Activated T-helper 9 cell treated with anti-CD3 and anti-CD28 coated beads, Interleukin-2, amount 50 U/mL, for 16 hours (primary cell): ENCODE data around the gene GJB2.
"Not testable (repeated sequence)": the region's sequence is repeated elsewhere in the genome, so short reads cannot be mapped to it uniquely, and the experiment has no call there.

Experiments
- DNase-seq: peaks from one replicate; pipeline ENCODE4 v3.0.0-alpha.2; 2020; ENCODE audit warnings: low read depth

GJB2 gene

DNA sequence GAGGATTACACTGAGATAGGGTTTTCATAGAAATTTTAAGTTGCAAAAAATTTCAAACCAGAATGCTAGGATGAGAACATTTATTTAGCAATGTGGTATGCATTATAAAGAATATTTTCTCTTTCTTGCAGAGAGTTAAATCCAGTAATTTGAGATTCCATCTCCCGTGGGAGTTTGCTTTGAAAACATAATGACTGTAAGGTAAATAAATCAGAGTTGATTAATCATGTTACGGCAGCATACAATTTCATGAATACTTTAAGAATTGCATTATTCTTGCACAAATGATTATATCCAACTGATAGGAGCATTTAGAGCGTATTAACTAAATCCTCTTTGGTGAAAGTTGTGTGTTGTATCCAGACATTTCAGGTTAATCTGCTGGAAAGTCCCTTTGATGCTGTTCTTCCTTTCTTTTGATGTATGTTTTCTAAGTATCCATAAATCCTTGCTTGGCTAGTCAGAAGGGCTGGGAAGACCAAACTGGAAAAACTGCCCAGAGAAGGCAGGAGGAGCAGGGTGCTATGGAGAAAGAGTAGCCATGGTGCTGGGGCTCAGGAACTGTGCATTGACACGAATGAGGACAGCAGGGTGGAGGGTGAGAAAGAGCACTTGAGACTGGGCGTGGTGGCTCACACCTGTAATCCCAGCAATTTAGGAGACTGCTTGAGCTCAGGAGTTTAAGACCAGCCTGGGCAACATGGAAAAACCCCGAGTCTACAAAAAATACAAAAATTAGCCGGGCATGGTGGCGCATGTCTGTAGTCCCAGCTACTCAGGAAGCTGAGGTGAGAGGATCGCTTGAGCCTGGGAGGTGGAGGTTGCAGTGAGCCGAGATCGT is 27.1 kb downstream of the GJB2 start:
- no peak for DNase-seq

GRCh38 chr13:20161951-20162300 is 30.8 kb downstream of the GJB2 start:
- DNase-seq = no peak

DNA sequence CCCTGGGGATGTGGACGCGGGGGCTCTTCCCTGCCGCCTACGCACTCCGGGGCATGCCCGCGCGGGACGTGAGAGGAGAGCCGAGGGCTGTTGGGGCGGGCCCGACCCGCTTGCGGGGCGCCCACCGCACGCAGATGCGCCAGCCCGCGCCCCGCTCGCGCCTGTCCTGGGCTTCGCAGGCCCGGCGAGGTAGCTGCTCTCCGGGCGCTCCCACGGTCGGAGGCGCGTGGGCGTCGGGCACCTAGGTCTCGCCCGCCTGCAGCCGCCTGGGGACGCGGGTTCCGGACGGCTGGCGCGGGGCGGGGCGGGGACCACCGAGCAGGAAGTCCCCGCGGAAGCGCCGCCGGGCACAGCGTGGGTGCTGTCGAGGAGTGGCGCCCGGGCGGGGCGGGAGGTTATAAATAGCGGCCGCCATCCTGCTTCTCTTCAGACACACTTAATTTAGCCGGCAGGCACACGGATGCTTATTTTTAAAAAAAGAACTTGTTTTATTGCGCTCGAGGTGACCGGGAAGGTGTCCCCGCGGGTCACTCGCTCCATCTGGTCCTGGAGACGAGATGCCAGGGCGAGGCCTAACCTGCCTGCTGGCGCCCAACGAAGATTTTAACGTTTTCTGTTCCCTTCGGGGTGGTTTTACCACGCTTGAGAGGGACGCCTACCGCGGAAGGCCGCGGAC is 31.3 kb downstream of the GJB2 start:
- peak; percentile 24 for DNase-seq

DNA sequence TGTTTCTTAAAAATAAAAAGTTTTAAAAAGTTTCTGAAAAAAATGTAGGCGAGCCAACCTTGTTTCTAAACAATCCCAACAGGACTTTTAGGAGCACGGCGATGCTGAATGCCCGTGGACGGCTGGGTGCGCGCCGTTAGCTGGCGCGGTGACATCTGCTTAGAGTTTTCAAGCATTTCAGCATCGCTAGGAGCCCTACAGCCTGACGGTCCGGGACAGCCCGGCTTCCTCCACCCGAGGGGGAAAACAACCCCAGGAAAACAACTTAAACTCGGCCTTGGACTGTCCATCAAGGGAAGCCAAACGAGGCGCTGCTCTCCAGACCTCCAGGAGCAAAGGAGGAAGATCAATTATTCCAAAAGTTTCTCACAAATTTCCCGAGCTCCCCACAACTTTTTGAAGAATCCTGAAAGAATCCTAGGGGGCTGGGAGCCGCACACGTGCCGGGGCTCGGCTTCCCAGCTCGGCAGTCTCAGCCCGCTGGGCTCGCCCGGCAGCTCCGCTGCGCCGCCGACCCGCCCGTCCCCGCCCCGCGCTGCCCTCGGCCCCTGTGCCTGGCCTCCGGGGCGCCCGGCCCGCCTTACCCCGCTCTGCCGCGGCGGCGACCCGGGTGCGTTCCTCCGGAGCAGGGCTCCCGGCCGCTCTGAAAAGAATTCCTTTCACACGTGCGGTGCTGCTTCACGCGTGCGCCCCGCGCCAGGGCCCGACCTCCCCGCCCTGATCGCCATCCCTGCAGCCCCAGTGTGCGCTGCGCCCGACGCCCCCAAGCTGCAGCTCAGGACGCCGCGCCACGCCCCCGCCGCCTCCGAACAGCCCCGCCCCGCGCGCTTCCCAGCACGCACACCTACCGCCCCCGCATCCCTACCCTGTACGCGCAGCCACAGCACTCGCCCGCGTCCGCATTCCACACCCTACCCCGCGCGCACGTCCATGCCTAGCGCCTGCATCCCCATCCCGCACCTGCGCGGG is 32.1 kb downstream of the GJB2 start, which contains the start of gene GJA3:
Gene GJA3 (minus strand): TSS at position 747 of the 969 bp plus-strand sequence. CDS start 17,764 bp downstream, outside the sequence.
- peak; percentile 34 for DNase-seq

DNA sequence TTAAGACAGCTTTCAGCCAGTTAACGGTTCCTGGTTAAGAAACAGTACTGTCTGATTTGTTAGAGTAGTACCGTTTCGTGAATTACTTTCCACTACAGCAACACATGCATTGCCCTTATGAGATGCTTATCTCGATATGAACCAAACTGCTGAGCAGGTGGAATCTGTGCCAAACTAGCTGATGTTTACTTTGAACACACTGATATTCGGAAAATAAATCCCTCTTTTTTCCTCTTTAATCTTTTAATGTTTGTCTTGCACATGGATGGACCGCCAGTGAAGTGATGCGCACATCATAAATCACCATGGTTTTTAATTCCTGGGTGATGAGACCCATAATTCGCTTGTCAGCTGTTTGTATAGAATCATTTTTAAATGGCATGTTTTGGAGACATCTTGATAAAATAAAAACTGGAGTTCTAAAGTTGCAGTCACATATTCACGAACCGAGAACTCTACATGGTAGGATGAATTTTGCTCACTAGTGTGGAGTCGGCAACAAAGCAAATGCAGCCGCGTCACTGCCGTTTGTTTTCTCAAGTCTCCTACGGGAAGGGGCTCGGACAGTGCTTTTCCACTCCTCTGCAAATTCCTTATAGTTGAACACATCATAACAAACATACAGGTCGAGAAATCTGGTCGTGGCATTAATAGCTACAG is 33.0 kb downstream of the GJB2 start:
- DNase-seq = no peak

GRCh38 chr13:20157151-20157796 is 35.5 kb downstream of the GJB2 start:
- no peak for DNase-seq

DNA sequence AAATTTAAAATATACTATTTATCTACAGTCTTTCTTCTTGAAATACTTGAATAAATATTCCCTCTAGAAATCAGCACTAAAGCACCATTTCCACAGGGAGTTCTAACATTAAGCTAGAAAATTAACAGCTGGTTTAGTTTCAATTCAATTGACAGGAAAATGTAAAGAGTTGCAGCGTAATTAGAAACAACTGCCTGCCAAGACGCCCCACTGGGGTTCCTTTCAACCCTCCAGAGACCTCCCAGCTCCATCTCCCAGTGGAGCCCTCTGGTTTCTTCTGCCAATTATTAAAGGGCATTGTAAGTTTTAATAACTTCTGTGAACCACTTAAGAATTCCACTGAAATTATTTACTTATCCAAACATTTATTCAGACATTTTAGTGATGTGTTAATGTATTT is 36.0 kb downstream of the GJB2 start:
- no peak for DNase-seq

GRCh38 chr13:20153290-20153689 is 39.4 kb downstream of the GJB2 start:
- not testable (repeated sequence) for DNase-seq

DNA sequence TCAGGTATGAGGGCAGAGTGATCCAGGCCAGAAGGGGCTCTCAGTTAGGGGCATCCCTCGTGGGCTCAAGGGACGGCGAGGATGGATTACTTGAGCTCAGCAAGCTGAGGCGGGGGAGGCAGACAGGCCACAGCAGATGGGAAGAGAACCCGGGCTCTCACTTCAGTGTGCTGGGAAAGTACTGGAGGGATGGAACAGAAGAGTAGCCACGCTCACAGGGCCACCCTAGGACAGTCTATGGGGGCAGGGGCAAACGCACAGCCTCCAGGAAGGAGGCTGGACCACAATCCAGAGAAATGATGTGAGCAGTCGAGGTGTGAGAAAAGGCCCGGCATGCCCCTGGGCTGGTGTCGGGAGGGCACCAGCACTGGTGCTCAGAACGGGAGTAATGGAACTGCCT is 41.1 kb downstream of the GJB2 start:
- no peak for DNase-seq

DNA sequence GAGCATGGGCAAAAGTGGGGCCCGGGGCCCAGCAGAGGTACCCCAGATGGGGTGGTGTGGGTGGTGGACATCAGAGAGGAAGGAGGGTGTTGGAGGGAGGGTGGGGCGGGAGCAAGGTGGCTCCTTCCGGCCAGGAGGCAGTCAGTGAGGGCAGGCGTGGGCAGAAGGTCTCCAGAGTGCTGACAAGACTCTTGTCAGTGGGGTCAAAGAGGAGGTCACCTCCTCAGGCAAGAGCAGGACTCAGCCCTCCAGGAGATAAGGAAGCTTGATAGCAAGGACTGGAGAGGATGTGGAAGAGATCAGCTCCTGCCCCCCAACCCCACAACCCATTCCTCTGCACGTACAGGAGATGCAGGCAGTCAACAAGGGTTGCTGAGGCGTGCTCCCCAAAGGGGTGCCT is 41.7 kb downstream of the GJB2 start:
- no peak for DNase-seq

GRCh38 chr13:20150561-20150960 is 42.2 kb downstream of the GJB2 start:
- no peak for DNase-seq

- no peak for DNase-seq
Measured at GRCh38 chr13:20149762-20150161, 43.0 kb downstream of the GJB2 start.

- no peak for DNase-seq
Measured at GRCh38 chr13:20148501-20149183, 44.1 kb downstream of the GJB2 start.

- DNase-seq = no peak
Measured at GRCh38 chr13:20146381-20146780, 46.4 kb downstream of the GJB2 start.

DNA sequence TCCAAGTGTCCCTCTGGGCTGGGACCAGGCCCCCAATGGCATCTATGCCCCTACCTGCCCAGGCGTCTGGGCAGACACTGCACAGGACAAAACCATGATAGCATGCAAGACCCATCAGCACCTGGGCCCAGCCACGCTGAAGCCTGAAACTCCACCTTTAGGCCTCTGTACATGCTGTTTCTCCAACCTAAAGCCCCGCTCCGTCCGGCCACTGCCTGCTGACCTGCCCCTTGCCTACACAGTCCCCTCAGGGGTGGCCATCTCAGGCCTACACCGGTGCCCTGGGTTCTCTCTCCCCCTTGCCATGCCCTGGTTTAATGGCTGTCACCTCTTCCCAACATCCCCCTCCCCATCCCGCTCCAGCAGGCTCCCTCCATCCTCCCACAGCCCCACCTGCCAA is 47.2 kb downstream of the GJB2 start:
- DNase-seq = no peak

DNA sequence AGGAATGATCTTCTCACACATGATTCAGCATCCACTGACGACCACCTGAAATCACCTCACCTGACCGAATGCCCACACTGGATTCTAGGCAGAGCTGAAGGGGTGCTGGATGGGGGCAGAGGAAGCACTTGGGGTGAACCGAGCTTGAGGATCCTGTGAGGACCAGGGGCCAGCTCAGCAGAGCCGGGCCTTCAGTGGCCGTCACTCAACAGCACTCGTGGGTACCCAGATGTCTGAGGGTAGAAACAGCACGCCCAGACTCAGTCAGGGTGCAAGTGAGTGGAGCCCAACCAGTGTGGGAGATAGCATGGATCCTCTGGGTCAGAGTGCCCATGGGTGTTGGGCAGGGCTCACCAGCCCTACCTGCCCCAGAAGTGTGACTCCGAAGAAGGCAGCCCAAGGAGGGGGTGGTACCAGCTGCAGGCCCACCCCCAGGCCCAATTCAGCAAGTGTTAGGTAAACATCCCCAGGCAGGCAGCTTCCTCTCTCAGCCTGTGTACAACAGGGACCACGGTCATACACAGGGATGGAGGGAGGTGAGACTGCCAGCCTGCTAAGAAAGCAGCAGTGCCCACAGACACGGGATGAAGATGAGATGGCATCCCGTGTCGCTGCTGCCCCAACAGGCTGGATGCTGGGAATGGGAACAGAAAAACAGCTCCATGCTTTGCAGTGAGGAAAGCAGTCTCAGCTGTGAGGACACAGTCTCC is 48.4 kb downstream of the GJB2 start:
- DNase-seq = no peak

DNA sequence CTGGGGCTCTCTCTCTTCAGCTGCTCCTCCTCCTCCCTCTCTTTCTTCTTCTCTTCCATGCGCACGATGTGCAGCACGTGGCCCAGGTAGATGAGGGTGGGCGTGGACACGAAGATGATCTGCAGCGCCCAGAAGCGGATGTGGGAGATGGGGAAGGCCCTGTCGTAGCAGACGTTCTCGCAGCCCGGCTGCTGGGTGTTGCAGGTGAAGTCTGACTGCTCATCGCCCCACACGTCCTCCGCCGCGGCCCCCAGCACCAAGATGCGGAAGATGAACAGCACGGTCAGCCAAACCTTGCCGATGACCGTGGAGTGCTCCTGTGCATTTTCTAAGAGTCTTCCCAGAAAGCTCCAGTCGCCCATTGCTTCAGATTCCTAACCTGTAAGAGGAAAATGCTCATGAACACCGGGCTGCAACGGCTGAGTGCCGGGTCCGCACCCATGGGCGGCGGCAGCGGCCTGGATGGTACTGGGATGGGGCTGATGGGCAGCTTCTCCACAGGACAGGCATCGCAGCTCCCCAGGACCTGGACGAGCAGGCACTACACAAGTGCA is 49.7 kb downstream of the GJB2 start:
- DNase-seq = no peak

- DNase-seq = no peak
Measured at GRCh38 chr13:20142023-20142926, 50.5 kb downstream of the GJB2 start.
